B cell (primary cell): ENCODE measurements around the gene PDGFRA. TPM values are rescaled to one million over a fixed set of nuclear protein-coding genes. Genes with fewer than 3 reads are reported as not detected.

Experiments
- ATAC-seq: fragments of 200-7000 bp; cut with Tn5 transposase; one replicate; pipeline ENCODE4 v1.10.0; 2021; ENCODE audit warnings: low read depth, mild to moderate bottlenecking, moderate number of reproducible peaks, moderate library complexity
- CTCF ChIA-PET: fragments of 350-600 bp; sonication (Branson Sonifier 250); formaldehyde crosslinking; loops from one replicate; lab custom pipeline; 2021; ENCODE audit warnings: antibody characterized with exemption, inconsistent platforms; lab: Charles Lee
- POLR2A ChIA-PET: fragments of 350-600 bp; sonication (Branson Sonifier 250); formaldehyde crosslinking; loops from one replicate; lab custom pipeline; 2021; ENCODE audit warnings: antibody characterized with exemption; lab: Charles Lee
- DNase-seq: peaks from one replicate; pipeline ENCODE4 v3.0.0; 2013
- H2AFZ ChIP-seq: 2 replicates; pipeline ENCODE4 v1.6.1; 2012; ENCODE audit warnings: mild to moderate bottlenecking, low read depth, low read length; ENCODE audit not compliant: insufficient read depth, poor library complexity, severe bottlenecking
- H3K27ac ChIP-seq, 2 donors: 1 replicate in 1 of 2; 2 replicates in 1 of 2; pipeline ENCODE4 v1.5.1; 2012 to 2013; ENCODE audit warnings: low read length in 2 of 2, mild to moderate bottlenecking in 2 of 2, moderate library complexity in 1 of 2
- H3K27me3 ChIP-seq, 4 experiments: fragments of 200-600 bp in 1 of 4; sonication (generic) in 1 of 4; replicated peaks in 1 of 4; 1 replicate in 2 of 4; 2 replicates in 2 of 4; pipeline versions ENCODE4 v1.6.1 to v1.7.0; 2013 to 2016; ENCODE audit warnings: low read length in 3 of 4, mild to moderate bottlenecking in 2 of 4, mixed read lengths in 1 of 4, moderate library complexity in 1 of 4; ENCODE audit not compliant: insufficient read depth in 4 of 4, control insufficient read depth in 3 of 4; ENCODE audit errors: control extremely low read depth in 1 of 4
- H3K36me3 ChIP-seq, 2 experiments: replicated peaks in 1 of 2; 1 replicate in 1 of 2; 2 replicates in 1 of 2; pipeline versions ENCODE4 v1.6.1 to v1.7.1; 2013; ENCODE audit warnings: low read length in 1 of 2; ENCODE audit not compliant: insufficient read depth in 2 of 2, control insufficient read depth in 1 of 2; ENCODE audit errors: control extremely low read depth in 1 of 2, extremely low read depth in 1 of 2
- H3K4me1 ChIP-seq, 2 donors: fragments of 200-600 bp in 1 of 2; sonication (generic) in 1 of 2; 1 replicate in 1 of 2; 2 replicates in 1 of 2; pipeline versions ENCODE4 v1.5.1 to v1.6.1; 2013 to 2017; ENCODE audit warnings: low read length in 2 of 2; ENCODE audit not compliant: control insufficient read depth in 2 of 2, insufficient read depth in 2 of 2
- H3K4me2 ChIP-seq: replicated peaks from 2 replicates; pipeline ENCODE3; 2012; ENCODE audit warnings: mild to moderate bottlenecking, low read depth, low read length; ENCODE audit not compliant: poor library complexity, severe bottlenecking
- H3K4me3 ChIP-seq, 5 experiments: fragments of 200-600 bp in 1 of 5; sonication (generic) in 1 of 5; 1 replicate in 3 of 5; 2 replicates in 2 of 5; pipeline versions ENCODE4 v1.5.1 to v1.7.0; 2011 to 2016; ENCODE audit warnings: low read length in 4 of 5, mild to moderate bottlenecking in 4 of 5, low read depth in 2 of 5, control low read depth in 1 of 5, moderate library complexity in 1 of 5; ENCODE audit not compliant: insufficient read depth in 1 of 5; ENCODE audit errors: control extremely low read depth in 1 of 5, extremely low read depth in 1 of 5
- H3K79me2 ChIP-seq: fragments of 200-600 bp; sonication (generic); one replicate; pipeline ENCODE4 v1.6.0; 2016; ENCODE audit warnings: low read length; ENCODE audit not compliant: control insufficient read depth, insufficient read depth
- H3K9ac ChIP-seq: fragments of 200-600 bp; sonication (generic); 2 replicates; pipeline ENCODE4 v1.6.1; 2017; ENCODE audit warnings: mild to moderate bottlenecking, low read length, moderate library complexity
- H3K9me3 ChIP-seq, 3 donors: one replicate each; pipeline versions ENCODE4 v1.6.1 to v1.7.1; 2013; ENCODE audit warnings: low read length in 2 of 3; ENCODE audit not compliant: control insufficient read depth in 2 of 3, insufficient read depth in 1 of 3; ENCODE audit errors: control extremely low read depth in 1 of 3
- H4K20me1 ChIP-seq: 2 replicates; pipeline ENCODE4 v1.6.0; 2012; ENCODE audit warnings: mild to moderate bottlenecking, low read length; ENCODE audit not compliant: insufficient read depth, control insufficient read depth, poor library complexity, severe bottlenecking
- H3K27ac Mint-ChIP-seq: one replicate; pipeline ENCODE4 v1.8.0; 2021; ENCODE audit warnings: mixed read lengths
- H3K27me3 Mint-ChIP-seq: one replicate; pipeline ENCODE4 v1.8.0; 2021; ENCODE audit warnings: mixed read lengths
- H3K4me1 Mint-ChIP-seq: one replicate; pipeline ENCODE4 v1.8.0; 2021; ENCODE audit warnings: mixed read lengths
- H3K4me3 Mint-ChIP-seq: one replicate; pipeline ENCODE4 v1.8.0; 2021; ENCODE audit warnings: mixed read lengths
- H3K9me3 Mint-ChIP-seq: one replicate; pipeline ENCODE4 v1.8.0; 2022; ENCODE audit warnings: mixed read lengths; ENCODE audit not compliant: insufficient read depth
- EZH2 ChIP-seq: IDR thresholded peaks from 2 replicates; pipeline ENCODE4 v1.6.1; 2012; ENCODE audit warnings: borderline replicate concordance, low read depth, mild to moderate bottlenecking, moderate library complexity, low read length; ENCODE audit not compliant: insufficient read depth, poor library complexity, severe bottlenecking
- WGBS: methylation state at CpG from one replicate; pipeline ENCODE4 v1.1.5; 2013; ENCODE audit warnings: missing lambda C conversion rate; ENCODE audit not compliant: insufficient coverage; 5-methylcytosine and 5-hydroxymethylcytosine counted together
- intact Hi-C: fragments of 100-400 bp; cut with micrococcal nuclease; formaldehyde crosslinking; loops from one replicate; pipeline ENCODE4 v1.10.0; 2022
- polyA plus RNA-seq: library from polyadenylated mRNA; depleted of rRNA; stranded (reverse); fragments of >200 nt; gene quantifications from 2 replicates; pipeline ENCODE4 v1.2.3, GENCODE V29; 2012
- total RNA-seq, 2 donors: library from RNA; stranded (reverse); fragments of 120-200 nt in 1 of 2; gene quantifications; 1 replicate in 1 of 2; 2 replicates in 1 of 2; pipeline versions ENCODE4 v1.2.3 to v1.2.4, GENCODE V29; 2013 to 2022
- TF ChIP-seq, protein P1 (sequence below): fragments of 200-600 bp; IDR thresholded peaks from one replicate; pipeline ENCODE4 v1.8.0; 2022; ENCODE audit warnings: antibody characterized with exemption, mild to moderate bottlenecking

Gene PDGFRA
- total and polyA plus RNA-seq, 2 donors (not counting 1 experiment from before 2014, with no cell fraction given): not detected

DNA sequence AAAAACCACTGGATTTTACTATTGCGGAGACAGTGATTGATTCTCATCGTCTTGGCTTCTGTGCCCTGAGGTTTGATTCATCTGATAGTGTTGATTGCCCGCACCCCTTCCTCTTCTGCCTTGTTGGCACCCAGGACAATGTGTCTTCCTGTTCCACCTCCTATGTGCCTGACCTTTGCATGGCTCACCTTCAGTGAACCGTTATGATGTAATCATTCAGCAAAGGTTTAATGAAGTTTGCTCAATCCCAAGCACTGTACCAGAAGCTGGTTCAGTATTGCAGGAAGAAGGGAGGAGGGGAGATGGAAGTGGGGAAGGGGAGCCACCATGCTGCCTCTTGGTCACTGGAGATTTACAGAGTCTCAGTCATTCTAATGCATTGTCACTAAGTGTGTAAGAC lies 36.3 kb downstream of the PDGFRA start:
- Mint-ChIP-seq H3K4me1 (no peaks in the 10 kb centered on the region), H3K9me3 (no peaks in the 10 kb centered on the region), H3K4me3 (no peak overlapping the region), H3K27me3 (peaks cover 12% of the 10 kb centered on the region), H3K27ac (no peak overlapping the region)
- Histone ChIP-seq H3K27ac (no peak overlapping the region), H4K20me1 (no peaks in the 10 kb centered on the region), H3K4me3 (no peak overlapping the region), H2AFZ (no peak overlapping the region), H3K9ac (no peak overlapping the region), H3K4me1 (no peaks in the 10 kb centered on the region), H3K79me2 (no peaks in the 10 kb centered on the region), H3K36me3 (no peaks in the 10 kb centered on the region), H3K9me3 (no peaks in the 10 kb centered on the region), H3K4me2 (no peak overlapping the region), H3K27me3 (peaks cover 0 to 4% (median 0%) of the 10 kb centered on the region in 4 experiments)
- DNase-seq (no peak), ATAC-seq (no peak)
- CTCF ChIA-PET: no interaction called here
- TF ChIP-seq EZH2: no peak
- TF ChIP-seq, protein P1, sequence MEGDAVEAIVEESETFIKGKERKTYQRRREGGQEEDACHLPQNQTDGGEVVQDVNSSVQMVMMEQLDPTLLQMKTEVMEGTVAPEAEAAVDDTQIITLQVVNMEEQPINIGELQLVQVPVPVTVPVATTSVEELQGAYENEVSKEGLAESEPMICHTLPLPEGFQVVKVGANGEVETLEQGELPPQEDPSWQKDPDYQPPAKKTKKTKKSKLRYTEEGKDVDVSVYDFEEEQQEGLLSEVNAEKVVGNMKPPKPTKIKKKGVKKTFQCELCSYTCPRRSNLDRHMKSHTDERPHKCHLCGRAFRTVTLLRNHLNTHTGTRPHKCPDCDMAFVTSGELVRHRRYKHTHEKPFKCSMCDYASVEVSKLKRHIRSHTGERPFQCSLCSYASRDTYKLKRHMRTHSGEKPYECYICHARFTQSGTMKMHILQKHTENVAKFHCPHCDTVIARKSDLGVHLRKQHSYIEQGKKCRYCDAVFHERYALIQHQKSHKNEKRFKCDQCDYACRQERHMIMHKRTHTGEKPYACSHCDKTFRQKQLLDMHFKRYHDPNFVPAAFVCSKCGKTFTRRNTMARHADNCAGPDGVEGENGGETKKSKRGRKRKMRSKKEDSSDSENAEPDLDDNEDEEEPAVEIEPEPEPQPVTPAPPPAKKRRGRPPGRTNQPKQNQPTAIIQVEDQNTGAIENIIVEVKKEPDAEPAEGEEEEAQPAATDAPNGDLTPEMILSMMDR: no peak
- intact Hi-C loops: no loop called here
- 100% methylated on average over 3 of the region's 4 CpGs for WGBS
- POLR2A ChIA-PET: no interaction called here

DNA sequence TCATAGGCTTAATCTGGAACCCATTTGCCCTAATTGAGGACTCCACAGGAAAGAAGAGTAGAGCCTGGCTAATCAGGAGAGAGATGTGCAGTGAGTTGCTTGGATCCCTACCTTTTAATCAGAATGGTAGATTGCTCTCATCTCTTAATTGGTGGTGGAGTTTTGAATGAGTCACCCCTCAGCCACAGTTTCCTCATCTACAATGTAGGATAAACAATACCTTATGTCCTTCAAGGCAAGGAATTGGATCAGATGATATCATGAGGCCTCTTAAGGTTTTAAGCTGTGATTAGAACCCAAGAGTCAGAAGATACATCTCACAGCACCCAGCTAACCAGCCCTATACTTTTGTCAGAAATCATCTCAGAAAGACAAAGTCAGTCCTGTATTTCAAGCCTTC lies 39.1 kb downstream of the PDGFRA start:
- CTCF ChIA-PET: no interaction called here

More for the DNA sequence above, 39.1 kb downstream of the PDGFRA start:
- no peak for TF ChIP-seq EZH2
- TF ChIP-seq, protein P1: no peak
- DNase-seq (no peak), ATAC-seq (no peak)
- no peaks in the 10 kb centered on the region for H3K36me3 ChIP-seq
- H3K79me2 ChIP-seq: no peaks in the 10 kb centered on the region
- H3K27ac Mint-ChIP-seq: no peak overlapping the region
- no peaks in the 10 kb centered on the region for H4K20me1 ChIP-seq
- no peak overlapping the region for H3K9ac ChIP-seq
- H3K4me1 Mint-ChIP-seq: no peaks in the 10 kb centered on the region
- no peak overlapping the region for H3K4me2 ChIP-seq
- H3K9me3 Mint-ChIP-seq: no peaks in the 10 kb centered on the region
- intact Hi-C loops: no loop called here
- peaks cover 24% of the 10 kb centered on the region for H3K27me3 Mint-ChIP-seq
- no peaks in the 10 kb centered on the region for H3K9me3 ChIP-seq
- H3K4me3 Mint-ChIP-seq: no peak overlapping the region
- H2AFZ ChIP-seq: no peak overlapping the region
- H3K4me3 ChIP-seq: no peak overlapping the region
- POLR2A ChIA-PET: no interaction called here
- peaks cover 0 to 4% (median 0%) of the 10 kb centered on the region in 4 experiments for H3K27me3 ChIP-seq
- H3K4me1 ChIP-seq: no peaks in the 10 kb centered on the region
- no peak overlapping the region for H3K27ac ChIP-seq
